CD1c-positive myeloid dendritic cell (primary cell): Measurements from ENCODE around the gene TEX2.
"Not testable (repeated sequence)": the region's sequence is repeated elsewhere in the genome, so short reads cannot be mapped to it uniquely, and the experiment has no call there.

ENCODE experiments used
- DNase-seq: peaks from one replicate; pipeline ENCODE4 v3.0.0-alpha.2; 2016; ENCODE audit errors: extremely low spot score

The TEX2 gene

GRCh38 chr17:64139542-64139941 lies 123.5 kb downstream of the TEX2 start:
- no peak for DNase-seq

- DNase-seq: no peak
These were observed 124.6 kb downstream of the TEX2 start for GRCh38 chr17:64138441-64138840.

- no peak for DNase-seq
These were observed 128.1 kb downstream of the TEX2 start for GRCh38 chr17:64135000-64135399.

- DNase-seq: no peak
These were observed 128.7 kb downstream of the TEX2 start for GRCh38 chr17:64134216-64134970.

GRCh38 chr17:64133546-64134215 lies 129.4 kb downstream of the TEX2 start:
- DNase-seq: peak; percentile 82

GRCh38 chr17:64131606-64132270 lies 131.3 kb downstream of the TEX2 start:
- peak; percentile 29 for DNase-seq

GRCh38 chr17:64130559-64131001 lies 132.5 kb downstream of the TEX2 start:
- peak; percentile 94 for DNase-seq

- peak; percentile 96 for DNase-seq
These were observed 133.1 kb downstream of the TEX2 start, which contains the start of gene ERN1 for GRCh38 chr17:64129765-64130558. Gene ERN1 (minus strand): TSS chr17:64130144. CDS start chr17:64130029, 115 bp downstream.

- no peak for DNase-seq
These were observed 133.6 kb downstream of the TEX2 start for GRCh38 chr17:64129515-64129764.

- DNase-seq: peak; percentile 32
These were observed 134.1 kb downstream of the TEX2 start for GRCh38 chr17:64128787-64129514.

GRCh38 chr17:64126918-64127317 lies 136.1 kb downstream of the TEX2 start:
- no peak for DNase-seq

GRCh38 chr17:64125937-64126336 lies 137.1 kb downstream of the TEX2 start:
- no peak for DNase-seq

- DNase-seq: no peak
These were observed 138.5 kb downstream of the TEX2 start for GRCh38 chr17:64124609-64125008.

GRCh38 chr17:64123114-64123513 lies 139.9 kb downstream of the TEX2 start:
- peak; percentile 21 for DNase-seq

- not testable (repeated sequence) for DNase-seq
These were observed 141.9 kb downstream of the TEX2 start for GRCh38 chr17:64120972-64121786.

- DNase-seq: no peak
These were observed 142.8 kb downstream of the TEX2 start for GRCh38 chr17:64120159-64120810.

- peak; percentile 85 for DNase-seq
These were observed 144.8 kb downstream of the TEX2 start for GRCh38 chr17:64117981-64118979.

GRCh38 chr17:64115822-64116534 lies 147.1 kb downstream of the TEX2 start:
- peak; percentile 52 for DNase-seq
